Stimulated activated CD4-positive, alpha-beta T cell treated with anti-CD3 and anti-CD28 coated beads, Interleukin-12 subunit alpha, Interleukin-12 subunit beta, amount 100 ng/mL, for 4 hours (primary cell): ENCODE data around the gene TMEM44.
"Not testable (repeated sequence)": the region's sequence is repeated elsewhere in the genome, so short reads cannot be mapped to it uniquely, and the experiment has no call there.

Source experiments
- DNase-seq: peaks from one replicate; pipeline ENCODE4 v3.0.0-alpha.2; 2020

Gene TMEM44

DNA sequence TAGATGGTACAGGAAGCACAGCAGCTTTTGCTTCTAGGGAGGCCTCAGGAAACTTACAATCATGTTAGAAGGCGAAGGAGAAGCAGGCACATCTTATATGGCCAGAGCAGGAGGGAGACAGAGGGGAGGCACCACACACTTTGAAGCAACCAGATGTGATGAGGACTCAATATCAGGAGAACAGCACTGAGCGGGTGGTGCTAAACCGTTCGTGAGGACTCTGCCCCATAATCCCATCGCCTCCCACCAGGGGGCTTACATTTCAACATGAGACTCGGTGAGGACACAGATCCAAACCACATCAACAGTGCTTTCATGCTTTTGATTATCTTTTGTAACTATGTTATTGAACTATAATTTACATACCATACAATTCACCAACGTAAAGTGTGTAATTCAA is 7.6 kb upstream of the TMEM44 start:
- peak; percentile 15 for DNase-seq

DNA sequence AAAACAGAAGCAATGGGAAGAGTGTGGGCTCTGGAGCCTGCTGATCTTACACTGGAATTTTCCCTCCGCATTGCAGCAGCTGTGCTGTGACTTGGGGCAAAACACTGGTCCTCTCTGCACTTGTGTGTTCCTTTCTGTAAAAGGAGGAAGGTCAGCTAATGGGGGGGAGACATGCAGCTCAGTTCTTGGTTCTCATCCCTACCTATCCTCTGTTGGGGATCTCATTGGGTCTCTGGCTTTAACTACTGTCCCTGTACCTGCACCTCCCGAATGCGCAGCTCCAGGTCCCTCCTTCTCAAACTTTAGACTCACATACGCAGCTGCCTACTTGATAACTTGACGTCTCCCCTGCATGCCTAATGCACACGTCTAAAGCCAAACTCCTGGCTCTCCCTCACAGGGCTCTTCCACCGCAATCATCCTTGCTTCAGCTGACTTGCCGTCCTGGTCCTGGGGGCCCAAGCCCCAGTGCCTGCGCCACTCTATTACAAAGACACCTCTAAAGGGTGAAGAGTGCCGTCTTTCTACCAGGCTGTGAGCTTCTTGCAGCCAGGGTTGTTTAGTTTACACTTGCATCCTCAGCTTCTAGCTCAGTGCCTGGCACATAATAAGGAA is 5.9 kb upstream of the TMEM44 start:
- DNase-seq: no peak

DNA sequence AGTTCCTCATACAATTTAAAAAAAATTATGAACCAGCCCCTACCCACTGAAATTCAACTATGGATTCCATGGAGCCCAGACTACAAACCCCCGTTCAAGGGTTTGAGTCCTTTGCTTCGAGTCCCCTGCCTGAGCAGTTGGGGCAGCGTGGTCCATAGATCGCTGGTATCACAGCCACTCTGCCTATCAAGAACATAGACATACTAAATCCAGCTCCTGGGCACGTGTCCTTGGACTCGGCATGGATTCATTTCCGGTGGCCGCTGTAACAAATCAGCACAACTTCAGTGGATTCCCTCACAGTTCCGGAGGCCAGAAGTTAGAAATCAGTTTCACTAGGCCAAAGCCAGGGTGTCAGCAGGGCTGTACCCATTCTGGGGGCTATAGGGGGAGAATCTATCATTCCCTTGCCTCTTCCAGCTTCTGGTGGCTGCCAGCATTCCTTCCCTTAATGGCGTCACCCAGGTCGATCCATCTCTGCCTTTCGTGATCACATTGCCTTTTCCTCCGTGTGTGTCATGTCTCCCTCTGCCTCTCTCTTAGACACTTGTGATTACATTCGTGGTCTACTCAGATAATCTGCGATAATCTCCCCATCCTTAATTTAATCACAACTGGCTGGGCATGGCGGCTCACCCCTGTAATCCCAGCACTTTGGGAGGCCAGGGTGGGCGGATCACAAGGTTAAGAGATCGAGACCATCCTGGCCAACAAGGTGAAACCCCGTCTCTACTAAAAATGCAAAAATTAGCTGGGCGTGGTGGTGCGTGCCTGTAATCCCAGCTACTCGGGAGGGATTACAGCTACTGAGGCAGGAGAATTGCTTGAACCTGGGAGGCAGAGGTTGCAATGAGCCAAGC is 4.6 kb upstream of the TMEM44 start:
- DNase-seq: no peak

DNA sequence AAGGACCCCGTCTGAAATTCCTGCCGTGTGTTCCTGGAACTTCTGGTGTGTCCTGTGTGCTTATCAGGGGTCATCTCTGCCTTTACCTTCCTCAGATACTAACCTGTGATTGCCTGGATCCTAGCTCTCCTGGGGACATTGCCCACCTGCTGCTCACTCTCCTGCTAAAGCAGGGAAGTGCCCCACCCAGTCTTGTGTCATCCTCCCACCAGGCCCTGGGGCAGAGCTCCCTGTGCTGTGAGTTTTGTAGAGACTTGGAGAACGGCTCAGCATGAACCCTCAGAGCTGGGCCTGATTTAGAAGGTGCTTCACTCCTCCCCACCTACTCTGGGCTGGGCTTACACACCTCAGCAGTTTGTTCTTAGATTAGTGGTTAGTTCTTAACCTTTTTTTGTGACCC is 3.8 kb upstream of the TMEM44 start:
- no peak for DNase-seq

DNA sequence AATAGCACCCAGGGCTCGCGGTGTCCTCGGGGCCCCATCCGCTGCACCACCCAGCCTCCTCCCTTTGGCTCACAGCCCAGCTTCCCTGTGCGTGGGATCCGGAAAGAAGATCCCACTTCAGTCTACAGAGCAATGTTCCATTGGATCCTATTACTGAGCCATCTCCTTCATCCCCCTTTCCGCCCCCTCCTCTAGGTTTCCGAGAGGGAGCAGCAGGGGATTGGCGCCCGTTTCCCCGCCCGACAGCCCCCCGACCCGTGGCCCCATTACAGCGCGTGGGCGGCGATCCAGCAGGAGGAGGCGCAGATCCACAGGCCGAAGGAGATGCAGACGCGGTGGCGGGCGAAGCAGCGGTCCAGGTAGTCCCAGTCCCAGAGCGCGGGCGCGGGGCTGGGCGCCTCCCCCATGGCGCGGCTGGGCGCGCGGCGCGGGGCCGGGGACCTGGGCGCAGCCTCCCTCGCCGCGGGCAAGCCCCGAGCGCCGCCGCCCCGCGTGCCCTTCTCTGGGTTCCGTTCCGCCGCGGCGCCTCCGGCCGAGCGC is 340 bp downstream of the TMEM44 start:
- DNase-seq: no peak

DNA sequence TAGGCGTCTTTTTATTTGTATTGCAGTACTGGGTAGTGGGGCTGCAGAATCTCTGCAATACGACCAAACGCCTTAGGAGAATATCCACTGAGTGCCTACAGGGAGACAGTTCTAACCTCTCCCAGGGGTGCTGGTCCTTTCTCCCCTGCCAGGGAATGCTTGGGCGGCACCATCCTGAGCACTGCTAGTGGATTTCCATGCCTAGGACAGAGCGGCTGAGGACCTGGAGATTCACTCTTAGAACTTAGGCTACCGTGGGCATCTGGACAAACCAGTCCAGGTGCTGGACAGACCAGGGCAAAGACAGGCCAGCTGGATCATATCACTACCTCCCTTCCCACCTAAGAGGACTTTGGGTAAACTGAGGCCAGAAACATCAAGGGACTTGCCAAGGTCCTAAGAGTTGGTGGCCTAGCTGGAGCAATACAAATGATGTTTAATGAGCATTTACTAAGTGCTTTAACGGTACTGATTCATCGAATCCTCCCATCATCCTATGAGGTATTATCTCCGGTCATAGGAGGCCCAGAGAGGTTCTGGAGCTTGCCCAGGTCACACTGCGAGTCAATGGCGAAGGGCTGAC is 902 bp downstream of the TMEM44 start:
- no peak for DNase-seq

DNA sequence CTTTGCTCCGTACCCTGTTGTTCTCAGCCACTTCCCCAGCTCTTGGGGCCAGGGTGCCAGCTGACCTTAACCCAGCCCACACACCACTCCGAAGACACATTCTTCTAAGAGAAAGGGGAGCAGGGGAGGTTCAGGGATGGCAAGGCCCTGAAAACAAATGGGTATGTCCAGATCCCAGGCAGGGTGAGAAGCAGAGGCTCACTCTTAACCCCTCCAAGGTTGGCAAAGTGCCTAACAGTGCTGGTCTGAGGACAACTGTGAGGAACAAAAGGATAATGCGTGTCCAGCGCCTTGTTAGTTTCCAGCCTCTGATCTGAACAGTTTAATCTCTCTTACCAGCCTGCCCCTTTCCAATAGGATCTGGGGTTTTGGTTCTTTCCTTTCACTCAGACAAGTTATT is 1.5 kb downstream of the TMEM44 start:
- DNase-seq: no peak

DNA sequence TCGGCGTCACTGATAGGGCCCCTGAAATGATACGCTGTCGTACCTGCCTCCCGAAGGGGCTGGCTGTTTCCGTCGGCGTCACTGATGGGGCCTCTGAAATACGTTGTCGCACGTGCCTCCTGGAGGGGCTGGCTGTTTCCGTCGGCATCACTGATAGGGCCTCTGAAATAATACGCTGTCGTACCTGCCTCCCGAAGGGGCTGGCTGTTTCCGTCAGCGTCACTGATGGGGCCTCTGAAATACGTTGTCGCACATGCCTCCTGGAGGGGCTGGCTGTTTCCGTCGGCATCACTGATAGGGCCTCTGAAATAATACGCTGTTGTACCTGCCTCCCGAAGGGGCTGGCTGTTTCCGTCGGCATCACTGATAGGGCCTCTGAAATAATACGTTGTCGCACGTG is 2.5 kb downstream of the TMEM44 start:
- DNase-seq: not testable (repeated sequence)

DNA sequence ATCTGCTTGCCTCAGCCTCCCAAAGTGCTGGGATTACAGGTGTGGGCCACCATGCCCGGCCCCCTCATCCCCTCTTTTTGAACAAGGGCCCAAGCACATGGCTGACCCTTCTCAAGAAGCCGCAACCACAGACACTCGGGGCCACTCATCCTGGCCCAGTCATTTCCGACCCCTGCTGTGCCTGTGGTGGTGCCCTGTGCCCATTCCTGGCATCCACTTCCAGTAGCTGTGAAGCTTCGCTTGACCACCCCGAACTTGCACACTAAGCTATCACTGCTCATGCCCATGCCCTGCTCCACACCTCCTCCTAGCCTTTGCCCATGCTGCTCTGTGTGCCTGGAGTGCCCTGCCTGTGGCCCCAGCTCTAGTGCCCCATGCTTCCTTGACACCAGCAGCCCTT is 8.3 kb downstream of the TMEM44 start:
- DNase-seq: no peak

DNA sequence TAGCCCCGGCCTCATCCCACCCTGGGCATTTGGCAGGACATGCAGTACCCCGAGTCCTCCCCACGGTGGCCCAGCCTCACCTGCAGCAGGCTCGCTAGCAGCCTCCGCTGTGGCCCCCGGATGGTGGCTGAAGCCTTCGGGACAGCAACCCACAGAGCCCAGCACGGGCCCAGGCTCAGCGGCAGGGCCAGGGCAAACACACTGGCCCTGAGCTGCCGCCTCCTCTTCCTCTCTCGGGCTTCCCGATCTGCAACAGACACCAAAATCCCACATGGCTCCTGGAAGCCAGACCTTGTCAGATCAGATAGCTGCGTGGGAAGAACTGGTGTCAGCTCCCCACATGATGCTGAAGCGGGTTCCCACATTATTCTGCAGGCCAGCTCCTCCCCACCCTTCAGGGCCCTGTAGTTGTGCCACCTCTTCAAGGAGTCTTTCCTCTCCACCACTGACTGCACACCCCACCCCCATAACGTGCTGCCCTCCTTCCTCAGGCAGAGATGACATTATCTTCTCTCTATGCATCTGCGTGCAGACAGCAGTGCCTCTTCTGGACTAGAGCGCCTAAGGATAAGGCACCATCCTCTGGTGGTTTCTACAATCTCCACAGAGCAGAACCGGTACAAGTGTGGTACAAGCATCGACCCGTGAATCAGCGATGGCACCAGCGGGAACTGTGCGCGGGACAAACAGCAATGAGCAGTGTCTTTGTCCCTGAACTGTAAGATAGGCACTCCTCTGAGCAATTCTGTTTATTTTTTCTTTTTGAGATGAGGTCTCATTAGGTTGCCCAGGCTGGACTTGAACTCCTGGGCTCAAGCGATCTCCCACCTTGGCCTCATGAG is 9.5 kb downstream of the TMEM44 start:
- DNase-seq: no peak

DNA sequence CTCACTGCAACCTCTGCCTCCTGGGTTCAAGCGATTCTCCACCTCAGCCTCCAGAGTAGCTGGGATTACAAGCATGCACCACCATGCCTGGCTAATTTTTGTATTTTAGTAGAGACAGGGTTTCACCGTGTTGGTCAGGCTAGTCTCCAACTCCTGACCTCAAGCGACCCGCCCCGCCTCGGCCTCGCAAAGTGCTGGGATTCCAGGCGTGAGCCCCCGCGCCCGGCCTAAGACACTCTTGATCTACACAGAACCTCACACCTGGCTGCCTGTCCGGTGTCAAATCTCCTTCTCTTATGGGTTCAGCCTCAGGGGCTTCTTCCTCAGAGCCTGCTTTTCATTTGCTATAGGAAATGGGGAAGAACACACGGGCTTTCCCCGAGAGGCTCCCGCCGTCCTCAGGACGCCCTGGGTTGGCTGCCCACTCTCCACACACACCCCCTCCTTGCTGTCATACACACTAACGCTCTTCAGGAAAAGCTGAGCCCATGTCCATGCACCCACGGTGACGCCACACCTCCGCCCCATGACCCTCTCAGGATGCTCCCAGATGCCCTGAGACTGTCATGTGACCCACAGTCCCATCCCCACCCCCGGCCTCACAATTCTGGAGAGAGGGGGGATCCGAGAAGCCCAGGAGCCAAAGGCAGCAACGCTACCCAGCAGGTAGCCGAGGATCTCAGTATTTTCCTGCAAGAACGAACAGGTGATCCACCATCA is 10.4 kb downstream of the TMEM44 start:
- no peak for DNase-seq

DNA sequence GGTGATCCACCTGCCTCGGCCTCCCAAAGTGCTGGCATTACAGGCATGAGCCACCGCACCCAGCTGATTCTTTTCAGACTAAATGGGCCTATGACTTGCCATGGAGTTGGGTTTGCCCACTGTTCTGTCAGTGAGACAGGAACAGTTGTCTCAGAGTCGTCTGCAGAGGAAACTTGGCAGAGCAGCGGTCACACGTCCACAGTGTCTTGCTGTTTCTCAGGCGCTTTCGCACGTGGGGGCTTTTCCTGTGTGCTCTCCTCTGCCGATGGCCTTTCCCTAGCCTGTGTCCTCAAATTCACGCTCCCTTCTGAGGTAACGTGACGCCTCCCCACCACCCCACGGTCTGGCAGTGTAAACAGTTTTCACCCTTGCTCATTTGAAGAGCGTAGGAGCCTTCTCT is 11.3 kb downstream of the TMEM44 start:
- no peak for DNase-seq

DNA sequence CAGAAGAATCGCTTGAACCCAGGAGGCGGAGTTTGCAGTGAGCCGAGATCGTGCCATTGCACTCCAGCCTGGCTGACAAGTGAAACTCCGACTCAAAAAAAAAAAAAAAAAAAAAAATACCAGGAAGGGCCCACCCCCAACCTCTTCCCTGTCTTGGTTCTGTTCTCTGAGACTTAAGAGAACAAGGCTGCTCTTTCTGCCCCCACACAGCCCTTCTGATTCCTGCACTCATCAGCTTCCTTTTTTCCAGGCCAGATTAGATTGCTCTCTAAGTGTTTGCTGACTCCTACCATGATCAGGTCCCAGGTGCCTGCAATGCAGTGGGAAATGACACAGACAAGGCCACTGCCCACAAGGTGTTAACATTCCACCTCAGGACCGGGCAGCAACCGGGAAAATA is 13.0 kb downstream of the TMEM44 start:
- no peak for DNase-seq

DNA sequence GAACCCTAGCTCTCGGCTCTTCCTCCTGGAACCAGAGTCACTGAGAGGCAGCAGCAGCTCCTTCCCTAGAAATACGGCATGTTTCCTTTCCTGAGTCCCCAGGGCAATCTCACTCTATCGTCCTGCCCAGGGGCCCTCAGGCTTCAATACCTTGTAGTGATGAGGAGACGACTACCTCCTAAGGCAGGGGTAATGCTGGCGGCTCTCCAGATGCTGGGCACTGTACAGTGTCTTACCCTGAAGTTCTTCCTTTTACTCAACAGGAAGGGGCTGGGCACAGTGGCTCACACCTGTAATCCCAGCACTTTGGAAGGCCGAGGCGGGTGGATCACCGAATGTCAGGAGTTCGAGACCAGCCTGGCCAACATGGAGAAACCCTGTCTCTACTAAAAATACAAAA is 13.5 kb downstream of the TMEM44 start:
- DNase-seq: no peak

DNA sequence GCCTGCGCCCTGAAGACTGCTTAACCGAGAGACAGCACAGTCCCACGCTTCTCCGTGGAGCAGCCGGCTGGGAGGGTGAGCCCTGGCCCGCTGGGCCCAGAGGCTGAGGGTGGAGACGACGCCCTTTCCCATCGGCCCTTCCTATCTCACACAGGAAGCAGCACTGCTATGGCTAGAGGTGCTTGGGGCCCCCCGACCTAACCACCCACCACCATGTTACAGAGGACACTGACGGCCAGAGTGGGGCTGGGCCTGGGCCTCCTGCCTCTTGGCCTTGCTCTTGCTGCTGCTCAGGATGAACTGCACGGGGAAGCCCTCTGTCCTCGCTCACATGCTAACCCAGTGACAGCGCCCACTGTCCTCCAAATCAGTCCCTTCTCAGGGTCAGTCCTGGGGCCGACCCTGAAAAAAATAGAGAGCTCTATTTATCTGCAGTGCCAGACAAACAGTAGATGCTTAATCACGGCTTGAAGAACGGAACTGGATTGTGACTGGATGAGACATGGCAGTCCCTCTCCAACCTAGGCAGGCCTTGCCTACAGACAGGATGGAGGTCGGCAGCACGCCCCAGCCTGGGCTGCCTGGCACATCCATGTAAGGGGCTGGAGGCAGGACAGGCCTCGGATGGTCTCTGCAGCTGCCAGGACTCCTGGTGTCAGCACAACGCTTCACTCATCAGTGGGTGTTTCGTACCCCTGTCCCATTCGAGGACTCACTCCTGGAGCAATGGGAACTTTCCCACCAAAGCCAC is 14.2 kb downstream of the TMEM44 start:
- DNase-seq: no peak

DNA sequence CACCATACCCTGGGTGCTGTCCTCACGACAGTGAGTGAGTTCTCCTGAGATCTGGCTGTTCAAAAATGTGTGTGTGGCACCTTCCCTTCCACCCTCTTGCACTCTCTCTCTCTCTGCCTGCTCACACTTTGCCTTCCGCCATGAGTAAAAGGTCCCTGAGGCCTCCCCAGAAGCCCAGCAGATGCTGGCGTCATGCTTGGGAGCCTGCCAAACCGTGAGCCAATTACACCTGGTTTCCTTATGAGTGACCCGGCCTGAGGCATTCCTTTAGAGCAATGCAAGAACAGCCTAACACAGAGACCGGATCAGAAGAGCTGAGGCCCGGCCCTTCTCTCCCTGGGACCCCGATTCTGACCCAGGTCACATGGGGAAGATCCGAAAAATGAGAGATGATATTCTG is 15.4 kb downstream of the TMEM44 start:
- no peak for DNase-seq

DNA sequence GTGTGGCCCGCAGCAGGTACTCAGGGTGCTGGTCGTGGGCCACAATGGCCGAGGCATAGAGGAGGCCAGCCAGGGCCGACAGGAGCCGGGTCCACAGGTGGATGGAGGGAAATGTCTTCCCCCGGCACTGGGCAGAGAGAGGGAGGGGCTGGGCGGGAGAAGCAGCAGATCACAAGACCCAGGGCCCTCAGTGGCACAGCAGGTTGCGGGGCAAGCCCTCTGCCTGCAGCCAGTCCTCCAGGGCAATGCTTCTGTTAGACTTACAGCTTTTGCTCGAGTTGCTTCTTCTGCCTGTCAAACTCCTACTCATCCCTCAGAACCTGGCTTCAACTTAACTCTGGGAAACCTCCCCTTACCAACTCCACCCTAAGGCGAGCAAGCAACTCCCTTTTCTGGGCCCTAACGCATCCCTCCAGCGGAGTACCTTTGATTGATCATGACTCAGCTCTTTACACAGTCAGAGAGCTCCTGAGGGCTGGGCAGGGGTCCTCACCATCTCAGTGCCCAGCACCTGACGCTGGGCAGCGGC is 16.0 kb downstream of the TMEM44 start:
- DNase-seq: no peak

DNA sequence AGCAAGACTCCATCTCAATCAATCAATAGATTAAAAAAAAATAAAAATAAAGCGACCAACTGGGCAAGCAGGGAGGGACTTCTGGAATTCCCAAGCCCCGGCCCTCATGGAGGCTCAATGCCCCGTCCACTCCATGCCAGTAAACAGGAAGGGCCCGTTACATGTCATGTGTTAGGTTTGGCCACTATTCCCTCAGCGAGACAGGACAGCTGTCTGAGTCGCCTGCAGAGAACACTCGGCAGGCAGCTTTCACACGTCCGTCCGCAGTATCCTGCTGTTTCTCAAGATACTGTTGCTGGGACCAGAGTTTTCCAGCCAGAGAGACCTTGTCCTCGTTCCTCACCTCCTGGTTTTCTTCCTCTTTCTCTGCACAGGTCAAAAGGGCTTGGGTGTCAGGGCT is 18.0 kb downstream of the TMEM44 start:
- DNase-seq: no peak

DNA sequence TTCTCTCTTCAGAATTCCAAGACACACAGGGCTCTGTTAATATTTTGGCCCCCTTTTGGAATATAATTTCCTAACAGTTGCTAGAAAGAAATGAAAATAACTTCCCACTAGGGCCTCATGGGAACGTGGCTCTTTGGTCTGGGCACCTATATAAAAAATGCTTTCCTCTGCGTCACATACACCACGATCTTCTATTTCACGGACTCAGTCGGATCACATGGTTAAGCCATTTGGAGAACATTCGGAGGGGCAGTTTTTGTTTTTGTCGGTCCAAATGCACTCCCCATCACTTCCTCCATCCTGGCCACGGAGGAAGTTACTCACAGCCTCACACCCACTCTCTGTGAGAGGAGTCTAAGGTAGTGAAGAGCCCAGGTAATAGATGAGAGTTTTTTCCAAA is 21.0 kb downstream of the TMEM44 start:
- no peak for DNase-seq

DNA sequence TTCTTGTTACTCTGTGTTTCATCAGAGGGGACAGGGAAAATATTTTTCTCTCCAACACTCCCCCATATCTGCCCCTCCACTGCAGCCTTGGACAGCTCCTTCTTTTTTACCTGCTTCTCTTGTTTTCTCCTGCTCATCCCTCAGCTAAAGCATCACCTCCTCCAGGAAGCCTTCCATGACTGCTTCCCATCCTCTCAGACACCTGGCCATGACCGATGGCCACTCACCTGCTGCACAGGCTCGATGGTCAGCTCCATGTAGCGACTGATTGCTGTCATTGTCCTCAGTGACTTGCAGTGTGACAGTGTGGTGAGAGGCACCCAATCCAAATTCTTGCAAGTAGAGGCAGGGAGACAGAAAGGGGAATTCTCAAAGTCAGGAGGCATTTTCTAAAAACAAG is 22.5 kb downstream of the TMEM44 start:
- no peak for DNase-seq

DNA sequence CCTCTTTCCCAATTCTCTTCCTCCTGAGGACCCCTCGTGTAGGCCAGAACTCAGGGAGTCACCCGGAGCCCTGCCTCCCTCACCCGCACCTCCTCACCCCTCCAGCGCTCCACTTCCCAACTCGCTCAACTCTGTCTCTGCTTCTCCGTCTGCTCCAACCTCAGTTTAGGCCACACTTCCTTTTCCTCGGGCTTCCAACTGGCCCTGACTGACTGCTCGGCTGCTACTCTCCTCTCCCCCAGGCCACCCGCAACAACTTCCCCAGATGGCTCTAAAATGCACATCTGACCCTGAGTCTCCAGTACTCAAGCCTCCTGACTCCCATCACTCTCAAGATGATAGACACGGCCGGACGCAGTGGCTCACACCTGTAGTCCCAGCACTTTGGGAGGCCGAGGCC is 23.6 kb downstream of the TMEM44 start:
- no peak for DNase-seq
